Loucy (cell line): ENCODE data around the gene HBEGF.

ENCODE experiments used
- H2AFZ ChIP-seq: fragments of 200-600 bp; sonication (generic); 2 replicates; pipeline ENCODE4 v1.6.0; 2016; ENCODE audit warnings: antibody characterized with exemption, mild to moderate bottlenecking, low read length, moderate library complexity
- H3F3A ChIP-seq: fragments of 200-600 bp; 2 replicates; pipeline ENCODE4 v1.6.0; 2016; ENCODE audit warnings: antibody characterized with exemption, low read depth, mild to moderate bottlenecking
- H3K27me3 ChIP-seq: fragments of 200-600 bp; sonication (generic); 2 replicates; pipeline ENCODE4 v1.6.1; 2014; ENCODE audit warnings: low read length, mild to moderate bottlenecking; ENCODE audit not compliant: insufficient read depth, poor library complexity, severe bottlenecking
- H3K36me3 ChIP-seq: fragments of 200-600 bp; sonication (generic); 2 replicates; pipeline ENCODE4 v1.6.1; 2016; ENCODE audit warnings: low read length; ENCODE audit not compliant: insufficient read depth
- H3K4me1 ChIP-seq: fragments of 200-600 bp; sonication (generic); 2 replicates; pipeline ENCODE4 v1.5.1; 2014; ENCODE audit warnings: low read length, mild to moderate bottlenecking; ENCODE audit not compliant: insufficient read depth, poor library complexity, severe bottlenecking
- H3K4me2 ChIP-seq: fragments of 200-600 bp; sonication (generic); 2 replicates; pipeline ENCODE4 v1.6.0; 2014; ENCODE audit warnings: antibody characterized with exemption, low read length, low read depth, mild to moderate bottlenecking; ENCODE audit not compliant: poor library complexity, severe bottlenecking
- H3K4me3 ChIP-seq: fragments of 200-600 bp; sonication (generic); 2 replicates; pipeline ENCODE4 v1.5.1; 2014; ENCODE audit warnings: low read length, mild to moderate bottlenecking, mixed read lengths; ENCODE audit not compliant: poor library complexity, severe bottlenecking
- H3K79me2 ChIP-seq: fragments of 200-600 bp; sonication (generic); 2 replicates; pipeline ENCODE4 v1.6.1; 2014; ENCODE audit warnings: low read length; ENCODE audit not compliant: insufficient read depth
- H3K9ac ChIP-seq: fragments of 200-600 bp; sonication (generic); 2 replicates; pipeline ENCODE4 v1.6.0; 2014; ENCODE audit warnings: mild to moderate bottlenecking, low read depth, low read length, moderate library complexity; ENCODE audit not compliant: poor library complexity, severe bottlenecking
- H3K9me2 ChIP-seq: fragments of 200-600 bp; sonication (generic); replicated peaks from 2 replicates; pipeline ENCODE4 v1.6.1; 2016; ENCODE audit warnings: low read depth, low read length, mixed read lengths
- H3K9me3 ChIP-seq: fragments of 200-600 bp; sonication (generic); 2 replicates; pipeline ENCODE4 v1.6.1; 2014; ENCODE audit warnings: mild to moderate bottlenecking, antibody characterized with exemption, low read length, low read depth; ENCODE audit not compliant: insufficient read depth
- H4K20me1 ChIP-seq: fragments of 200-600 bp; sonication (generic); 2 replicates; pipeline ENCODE4 v1.6.0; 2014; ENCODE audit warnings: antibody characterized with exemption, low read length, mild to moderate bottlenecking; ENCODE audit not compliant: insufficient read depth, poor library complexity, severe bottlenecking
- EZH2phosphoT487 ChIP-seq: fragments of 200-600 bp; IDR thresholded peaks from 2 replicates; pipeline ENCODE4 v1.6.1; 2018; ENCODE audit warnings: antibody characterized with exemption, mild to moderate bottlenecking, moderate library complexity, borderline replicate concordance
- TF ChIP-seq, protein P1 (sequence below): fragments of 200-600 bp; sonication (generic); conservative IDR thresholded peaks from 2 replicates; pipeline ENCODE4 v1.5.1; 2014; ENCODE audit warnings: mild to moderate bottlenecking, antibody characterized with exemption, low read length

The HBEGF gene

DNA sequence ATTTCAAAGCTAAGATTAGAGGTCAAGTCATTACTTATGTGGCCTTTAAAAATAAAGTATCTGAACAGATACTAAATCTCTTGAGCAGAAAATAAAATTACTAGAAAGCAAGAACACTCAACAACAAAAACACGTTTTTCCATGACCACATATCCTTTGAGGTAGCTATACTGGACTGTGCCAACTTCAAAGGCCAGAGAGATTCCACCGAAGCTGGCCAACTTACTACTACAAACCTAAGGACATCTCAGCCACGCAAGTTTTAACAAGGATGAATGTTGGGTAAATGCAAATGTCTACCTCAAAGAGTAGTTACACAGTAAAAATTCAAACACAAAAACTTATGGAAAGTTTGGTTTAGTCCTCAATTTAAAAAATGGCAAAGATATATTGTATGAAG lies 62.4 kb downstream of the HBEGF start:
- Histone ChIP-seq H3K79me2 (peaks cover 48% of the 10 kb centered on the region), H3K9ac (no peak overlapping the region), H3K4me1 (peaks cover 3% of the 10 kb centered on the region), H3F3A (no peaks in the 10 kb centered on the region), H3K9me3 (no peaks in the 10 kb centered on the region), H2AFZ (no peak overlapping the region), H3K36me3 (peaks cover 5% of the 10 kb centered on the region; the same call in 1 of the 2 replicates), H3K27me3 (no peaks in the 10 kb centered on the region), H3K4me2 (no peak overlapping the region), H3K4me3 (no peak overlapping the region), H3K9me2 (no peaks in the 10 kb centered on the region), H4K20me1 (peaks cover 11% of the 10 kb centered on the region)
- TF ChIP-seq, protein P1, sequence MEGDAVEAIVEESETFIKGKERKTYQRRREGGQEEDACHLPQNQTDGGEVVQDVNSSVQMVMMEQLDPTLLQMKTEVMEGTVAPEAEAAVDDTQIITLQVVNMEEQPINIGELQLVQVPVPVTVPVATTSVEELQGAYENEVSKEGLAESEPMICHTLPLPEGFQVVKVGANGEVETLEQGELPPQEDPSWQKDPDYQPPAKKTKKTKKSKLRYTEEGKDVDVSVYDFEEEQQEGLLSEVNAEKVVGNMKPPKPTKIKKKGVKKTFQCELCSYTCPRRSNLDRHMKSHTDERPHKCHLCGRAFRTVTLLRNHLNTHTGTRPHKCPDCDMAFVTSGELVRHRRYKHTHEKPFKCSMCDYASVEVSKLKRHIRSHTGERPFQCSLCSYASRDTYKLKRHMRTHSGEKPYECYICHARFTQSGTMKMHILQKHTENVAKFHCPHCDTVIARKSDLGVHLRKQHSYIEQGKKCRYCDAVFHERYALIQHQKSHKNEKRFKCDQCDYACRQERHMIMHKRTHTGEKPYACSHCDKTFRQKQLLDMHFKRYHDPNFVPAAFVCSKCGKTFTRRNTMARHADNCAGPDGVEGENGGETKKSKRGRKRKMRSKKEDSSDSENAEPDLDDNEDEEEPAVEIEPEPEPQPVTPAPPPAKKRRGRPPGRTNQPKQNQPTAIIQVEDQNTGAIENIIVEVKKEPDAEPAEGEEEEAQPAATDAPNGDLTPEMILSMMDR = no peak
- TF ChIP-seq EZH2phosphoT487 = no peak
